Neural cell (in vitro differentiated cells): ENCODE data around the gene SUSD5. TPM values are rescaled to one million over a fixed set of nuclear protein-coding genes. Genes with fewer than 3 reads are reported as not detected.

Source experiments
- H2AFZ ChIP-seq: fragments of 200-600, 300-800 bp; sonication (generic), shearing (Covaris generic); 2 replicates; pipeline ENCODE4 v1.6.0; 2014; ENCODE audit warnings: low read depth, mild to moderate bottlenecking, antibody characterized with exemption, low read length, moderate library complexity
- H3F3A ChIP-seq: fragments of 200-600 bp; shearing (Covaris generic); 2 replicates; pipeline ENCODE4 v1.6.1; 2016; ENCODE audit warnings: mild to moderate bottlenecking, moderate library complexity, mixed read lengths, antibody characterized with exemption, low read length; ENCODE audit not compliant: insufficient read depth, poor library complexity, severe bottlenecking
- H3K27ac ChIP-seq: fragments of 200-600, 300-800 bp; sonication (generic), shearing (Covaris generic); 2 replicates; pipeline ENCODE4 v1.5.1; 2014; ENCODE audit warnings: mild to moderate bottlenecking, low read length, moderate library complexity
- H3K27me3 ChIP-seq: fragments of 300-800, 200-600 bp; sonication (generic), shearing (Covaris generic); 2 replicates; pipeline ENCODE4 v1.6.0; 2014; ENCODE audit warnings: mild to moderate bottlenecking, low read depth, low read length, moderate library complexity; ENCODE audit not compliant: insufficient read depth
- H3K36me3 ChIP-seq: fragments of 300-800, 200-600 bp; sonication (generic), shearing (Covaris generic); 2 replicates; pipeline ENCODE4 v1.5.1; 2014; ENCODE audit warnings: mild to moderate bottlenecking, antibody characterized with exemption, low read length, moderate library complexity; ENCODE audit not compliant: insufficient read depth
- H3K4me2 ChIP-seq: fragments of 300-800, 200-600 bp; sonication (generic), shearing (Covaris generic); 2 replicates; pipeline ENCODE4 v1.6.0; 2014; ENCODE audit warnings: mild to moderate bottlenecking, low read length
- H3K4me3 ChIP-seq: fragments of 300-800, 200-600 bp; sonication (generic), shearing (Covaris generic); 2 replicates; pipeline ENCODE4 v1.5.1; 2014; ENCODE audit warnings: mild to moderate bottlenecking, low read length, moderate library complexity
- H3K79me2 ChIP-seq: fragments of 200-600 bp; shearing (Covaris generic); replicated peaks from 2 replicates; pipeline ENCODE4 v1.6.0; 2014; ENCODE audit warnings: mild to moderate bottlenecking, low read length, moderate library complexity; ENCODE audit not compliant: insufficient read depth
- H3K9ac ChIP-seq: fragments of 300-800, 200-600 bp; sonication (generic), shearing (Covaris generic); 2 replicates; pipeline ENCODE4 v1.6.1; 2016; ENCODE audit warnings: mild to moderate bottlenecking, low read length, mixed read lengths
- H3K9me2 ChIP-seq: fragments of 200-600 bp; shearing (Covaris generic); 2 replicates; pipeline ENCODE4 v1.6.1; 2016; ENCODE audit warnings: mild to moderate bottlenecking, low read length, mixed read lengths; ENCODE audit not compliant: insufficient read depth
- H3K9me3 ChIP-seq: fragments of 200-600, 300-800 bp; sonication (generic), shearing (Covaris generic); 2 replicates; pipeline ENCODE4 v1.6.1; 2016; ENCODE audit warnings: mild to moderate bottlenecking, mixed run types, low read length, moderate library complexity, mixed read lengths
- H4K20me1 ChIP-seq: fragments of 200-600 bp; shearing (Covaris generic); 2 replicates; pipeline ENCODE4 v1.6.1; 2016; ENCODE audit warnings: mild to moderate bottlenecking, mixed run types; ENCODE audit not compliant: insufficient read depth
- CTCF ChIP-seq: fragments of 450-650 bp; IDR thresholded peaks from 2 replicates; pipeline ENCODE4 v1.5.1; 2014; ENCODE audit warnings: antibody characterized with exemption, mild to moderate bottlenecking, moderate library complexity; ENCODE audit not compliant: poor library complexity, severe bottlenecking
- EP300 ChIP-seq: fragments of 450-650 bp; conservative IDR thresholded peaks from 2 replicates; pipeline ENCODE4 v1.6.1; 2014; ENCODE audit warnings: antibody characterized with exemption, mild to moderate bottlenecking, moderate library complexity; ENCODE audit not compliant: poor library complexity, severe bottlenecking
- EZH2 ChIP-seq: fragments of 200-600, 300-800 bp; shearing (Covaris generic), sonication (generic); IDR thresholded peaks from 2 replicates; pipeline ENCODE4 v1.6.1; 2014; ENCODE audit warnings: antibody characterized with exemption, low read length, borderline replicate concordance, mild to moderate bottlenecking; ENCODE audit not compliant: insufficient read depth, poor library complexity, severe bottlenecking
- MXI1 ChIP-seq: fragments of 450-650 bp; conservative IDR thresholded peaks from 2 replicates; pipeline ENCODE4 v1.6.1; 2014; ENCODE audit warnings: antibody characterized with exemption, mild to moderate bottlenecking; ENCODE audit not compliant: poor library complexity, severe bottlenecking
- POLR2AphosphoS5 ChIP-seq: IDR thresholded peaks from 2 replicates; pipeline ENCODE4 v1.6.1; 2012
- RAD21 ChIP-seq: fragments of 450-650 bp; conservative IDR thresholded peaks from 2 replicates; pipeline ENCODE4 v1.6.1; 2014; ENCODE audit warnings: antibody characterized with exemption, mild to moderate bottlenecking, moderate library complexity
- REST ChIP-seq: IDR thresholded peaks from 2 replicates; pipeline ENCODE4 v1.6.1; 2012; ENCODE audit warnings: borderline replicate concordance
- SMC3 ChIP-seq: fragments of 450-650 bp; conservative IDR thresholded peaks from 2 replicates; pipeline ENCODE4 v1.6.1; 2014; ENCODE audit warnings: antibody characterized with exemption, mild to moderate bottlenecking, moderate library complexity; ENCODE audit not compliant: poor library complexity
- TAF1 ChIP-seq: IDR thresholded peaks from 2 replicates; pipeline ENCODE4 v1.6.1; 2012; ENCODE audit warnings: low read depth
- polyA plus RNA-seq: library from polyadenylated mRNA; depleted of rRNA; stranded (reverse); fragments of >200 nt; gene quantifications from 2 replicates; pipeline ENCODE4 v1.2.3, GENCODE V29; 2014

SUSD5 gene
- polyA plus RNA-seq, 1 donor from 2014 or later: 0.74 TPM

GRCh38 chr3:33236005-33236404 is 17.4 kb upstream of the SUSD5 start:
- Histone ChIP-seq H3K79me2 (no peaks in the 10 kb centered on the region), H4K20me1 (no peaks in the 10 kb centered on the region), H3K4me3 (no peak overlapping the region), H3K4me2 (no peak overlapping the region), H3K36me3 (no peaks in the 10 kb centered on the region), H3K9me3 (no peaks in the 10 kb centered on the region), H3K9ac (no peak overlapping the region), H3K9me2 (no peaks in the 10 kb centered on the region), H3F3A (no peaks in the 10 kb centered on the region), H2AFZ (no peak overlapping the region), H3K27me3 (no peaks in the 10 kb centered on the region), H3K27ac (no peak overlapping the region)
- TF ChIP-seq CTCF (no peak), TAF1 (no peak), POLR2AphosphoS5 (no peak), RAD21 (no peak), SMC3 (no peak), REST (no peak), EZH2 (no peak), MXI1 (no peak), EP300 (no peak)

- no peak overlapping the region for H3K4me2 ChIP-seq
- no peaks in the 10 kb centered on the region for H3K36me3 ChIP-seq
- no peaks in the 10 kb centered on the region for H3K79me2 ChIP-seq
- H3K4me3 ChIP-seq: no peak overlapping the region
- H3K9me2 ChIP-seq: no peaks in the 10 kb centered on the region
- H3K9me3 ChIP-seq: no peaks in the 10 kb centered on the region
- H3K27me3 ChIP-seq: no peaks in the 10 kb centered on the region
- H2AFZ ChIP-seq: no peak overlapping the region
- no peaks in the 10 kb centered on the region for H4K20me1 ChIP-seq
- TF ChIP-seq SMC3: no peak
- TF ChIP-seq TAF1: no peak
- TF ChIP-seq EP300: no peak
- TF ChIP-seq MXI1: no peak
- no peak for TF ChIP-seq REST
- TF ChIP-seq CTCF: no peak
- no peak for TF ChIP-seq POLR2AphosphoS5
- TF ChIP-seq EZH2: no peak
- TF ChIP-seq RAD21: no peak
- H3F3A ChIP-seq: no peaks in the 10 kb centered on the region
- H3K9ac ChIP-seq: no peak overlapping the region
- no peak overlapping the region for H3K27ac ChIP-seq
Observed at GRCh38 chr3:33233884-33234283, 15.3 kb upstream of the SUSD5 start.
